ENCODE measurements around the gene RCOR1. TPM values are rescaled to one million over a fixed set of nuclear protein-coding genes. Genes with fewer than 3 reads are reported as not detected.
A peak's percentile ranks its signal among the peaks of the same experiment; 100 is the strongest.
"Not testable (repeated sequence)": the region's sequence is repeated elsewhere in the genome, so short reads cannot be mapped to it uniquely, and the experiment has no call there.

Gene RCOR1
- total RNA-seq, 1 experiment from 2014 or later = 11.6 TPM

GRCh38 chr14:102565959-102566358 is 26.5 kb upstream of the RCOR1 start:
- in situ Hi-C loops (cut with HindIII; ENCODE audit: low pct_unique_long_range_greater_than_20kb, low sequenced_read_pairs) = no loop called here
- DNase-seq (ENCODE audit: low read depth, low spot score) = no peak

- DNase-seq (ENCODE audit: low read depth, low spot score) = peak; percentile 42
- in situ Hi-C loops (cut with HindIII; ENCODE audit: low pct_unique_long_range_greater_than_20kb, low sequenced_read_pairs) = no loop called here
Observed at GRCh38 chr14:102568115-102568614, 24.3 kb upstream of the RCOR1 start.

GRCh38 chr14:102570334-102570995 is 22.0 kb upstream of the RCOR1 start:
- no peak for DNase-seq (ENCODE audit: low read depth, low spot score)
- in situ Hi-C loops (cut with HindIII; ENCODE audit: low pct_unique_long_range_greater_than_20kb, low sequenced_read_pairs) = no loop called here

- in situ Hi-C loops (cut with HindIII; ENCODE audit: low pct_unique_long_range_greater_than_20kb, low sequenced_read_pairs) = no loop called here
Observed at GRCh38 chr14:102571043-102571442, 21.4 kb upstream of the RCOR1 start.

GRCh38 chr14:102571478-102572042 is 20.9 kb upstream of the RCOR1 start:
- in situ Hi-C loops (cut with HindIII; ENCODE audit: low pct_unique_long_range_greater_than_20kb, low sequenced_read_pairs) = no loop called here
- no peak for DNase-seq (ENCODE audit: low read depth, low spot score)

More at GRCh38 chr14:102571043-102571442, 21.4 kb upstream of the RCOR1 start:
- no peak for DNase-seq (ENCODE audit: low read depth, low spot score)

GRCh38 chr14:102573161-102573560 is 19.3 kb upstream of the RCOR1 start:
- DNase-seq (ENCODE audit: low read depth, low spot score); in situ Hi-C loops (cut with HindIII; ENCODE audit: low pct_unique_long_range_greater_than_20kb, low sequenced_read_pairs): not testable (repeated sequence)

GRCh38 chr14:102573591-102574046 is 18.8 kb upstream of the RCOR1 start:
- DNase-seq (ENCODE audit: low read depth, low spot score) = no peak
- in situ Hi-C loops (cut with HindIII; ENCODE audit: low pct_unique_long_range_greater_than_20kb, low sequenced_read_pairs) = no loop called here

- in situ Hi-C loops (cut with HindIII; ENCODE audit: low pct_unique_long_range_greater_than_20kb, low sequenced_read_pairs) = no loop called here
- no peak for DNase-seq (ENCODE audit: low read depth, low spot score)
Observed at GRCh38 chr14:102574281-102575159, 17.9 kb upstream of the RCOR1 start.

- no peak for DNase-seq (ENCODE audit: low read depth, low spot score)
- in situ Hi-C loops (cut with HindIII; ENCODE audit: low pct_unique_long_range_greater_than_20kb, low sequenced_read_pairs) = no loop called here
Observed at GRCh38 chr14:102575160-102575845, 17.1 kb upstream of the RCOR1 start.

GRCh38 chr14:102575846-102576428 is 16.5 kb upstream of the RCOR1 start:
- not testable (repeated sequence) for DNase-seq (ENCODE audit: low read depth, low spot score)

GRCh38 chr14:102578821-102579220 is 13.6 kb upstream of the RCOR1 start:
- in situ Hi-C loops (cut with HindIII; ENCODE audit: low pct_unique_long_range_greater_than_20kb, low sequenced_read_pairs) = no loop called here
- no peak for DNase-seq (ENCODE audit: low read depth, low spot score)

More at GRCh38 chr14:102575846-102576428, 16.5 kb upstream of the RCOR1 start:
- in situ Hi-C loops (cut with HindIII; ENCODE audit: low pct_unique_long_range_greater_than_20kb, low sequenced_read_pairs) = not testable (repeated sequence)

GRCh38 chr14:102579696-102580549 is 12.5 kb upstream of the RCOR1 start:
- no peak for DNase-seq (ENCODE audit: low read depth, low spot score)
- in situ Hi-C loops (cut with HindIII; ENCODE audit: low pct_unique_long_range_greater_than_20kb, low sequenced_read_pairs) = no loop called here

- in situ Hi-C loops (cut with HindIII; ENCODE audit: low pct_unique_long_range_greater_than_20kb, low sequenced_read_pairs) = no loop called here
- DNase-seq (ENCODE audit: low read depth, low spot score) = no peak
Observed at GRCh38 chr14:102580550-102581110, 11.8 kb upstream of the RCOR1 start.

- DNase-seq (ENCODE audit: low read depth, low spot score) = no peak
- in situ Hi-C loops (cut with HindIII; ENCODE audit: low pct_unique_long_range_greater_than_20kb, low sequenced_read_pairs) = no loop called here
Observed at GRCh38 chr14:102581193-102581592, 11.3 kb upstream of the RCOR1 start.

- DNase-seq (ENCODE audit: low read depth, low spot score) = no peak
- in situ Hi-C loops (cut with HindIII; ENCODE audit: low pct_unique_long_range_greater_than_20kb, low sequenced_read_pairs) = no loop called here
Observed at GRCh38 chr14:102583726-102584125, 8.7 kb upstream of the RCOR1 start.

Measured in SK-MEL-5 (cell line).